8988T (cell line): Measurements from ENCODE around the gene MED7.
"Not testable (repeated sequence)": the region's sequence is repeated elsewhere in the genome, so short reads cannot be mapped to it uniquely, and the experiment has no call there.

Experiments
- DNase-seq: peaks from one replicate; pipeline ENCODE4 v3.0.0; 2011

MED7 gene, protein sequence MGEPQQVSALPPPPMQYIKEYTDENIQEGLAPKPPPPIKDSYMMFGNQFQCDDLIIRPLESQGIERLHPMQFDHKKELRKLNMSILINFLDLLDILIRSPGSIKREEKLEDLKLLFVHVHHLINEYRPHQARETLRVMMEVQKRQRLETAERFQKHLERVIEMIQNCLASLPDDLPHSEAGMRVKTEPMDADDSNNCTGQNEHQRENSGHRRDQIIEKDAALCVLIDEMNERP

DNA sequence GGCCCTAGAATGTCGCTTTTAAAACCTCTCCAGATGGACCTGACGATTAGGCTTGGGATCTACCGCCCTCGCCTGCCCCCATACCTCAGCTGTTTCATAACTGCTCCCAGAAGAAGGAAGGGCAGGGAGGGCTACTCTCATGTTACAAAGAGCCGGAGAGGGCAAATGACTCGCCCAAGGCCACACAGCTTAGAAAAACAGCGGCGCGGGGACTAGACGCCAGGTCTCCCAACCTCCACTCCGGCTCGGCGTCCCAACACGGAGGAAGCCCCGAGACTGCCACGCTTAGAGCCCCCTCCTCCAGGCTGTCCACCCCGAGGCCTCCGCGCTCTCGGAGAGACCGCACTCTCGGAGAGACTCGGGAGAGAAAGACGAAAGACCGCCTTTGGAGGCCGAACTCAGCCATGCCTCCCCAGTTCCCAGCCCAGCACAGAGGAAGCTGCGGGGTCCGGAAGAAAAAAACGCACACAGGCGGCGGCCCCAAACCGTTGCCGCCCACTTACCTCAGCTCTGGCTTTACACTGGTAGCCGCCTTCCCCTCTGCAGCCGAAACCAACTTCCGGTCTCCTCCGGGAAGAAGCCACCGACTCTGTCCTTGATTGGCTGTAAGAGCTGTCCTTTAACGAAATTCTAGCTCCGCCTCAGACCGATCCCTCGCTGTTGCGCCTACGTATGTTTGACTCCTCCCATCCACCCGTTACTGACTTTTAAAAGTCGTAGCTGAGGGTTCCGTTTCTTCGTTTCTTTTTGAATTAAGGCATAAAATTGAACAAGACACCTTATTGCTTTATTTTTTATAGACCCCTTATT, at the start of gene MED7:
MED7 (minus strand) TSS at position 549 of the 810 bp plus-strand sequence. CDS start 3,434 bp downstream, outside the sequence.
- DNase-seq, result peak; percentile 75

DNA sequence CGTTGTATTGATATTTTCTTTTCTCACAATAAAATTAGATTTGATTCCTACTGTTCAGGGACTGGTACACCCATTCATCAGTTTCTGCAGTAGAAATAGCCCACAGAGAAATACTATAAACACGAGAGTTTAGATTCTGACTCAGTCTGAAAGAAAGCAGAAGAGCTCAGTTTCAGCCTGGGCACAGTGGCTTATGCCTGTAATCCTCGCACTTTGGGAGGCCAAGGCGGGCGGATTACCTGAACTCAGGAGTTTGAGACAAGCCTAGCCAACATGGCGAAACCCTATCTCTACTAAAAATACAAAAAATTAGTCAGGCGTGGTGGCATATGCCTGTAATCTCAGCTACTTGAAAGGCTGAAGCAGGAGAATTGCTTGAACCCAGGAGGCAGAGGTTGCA, 46.6 kb upstream of the MED7 start:
- no peak for DNase-seq

DNA sequence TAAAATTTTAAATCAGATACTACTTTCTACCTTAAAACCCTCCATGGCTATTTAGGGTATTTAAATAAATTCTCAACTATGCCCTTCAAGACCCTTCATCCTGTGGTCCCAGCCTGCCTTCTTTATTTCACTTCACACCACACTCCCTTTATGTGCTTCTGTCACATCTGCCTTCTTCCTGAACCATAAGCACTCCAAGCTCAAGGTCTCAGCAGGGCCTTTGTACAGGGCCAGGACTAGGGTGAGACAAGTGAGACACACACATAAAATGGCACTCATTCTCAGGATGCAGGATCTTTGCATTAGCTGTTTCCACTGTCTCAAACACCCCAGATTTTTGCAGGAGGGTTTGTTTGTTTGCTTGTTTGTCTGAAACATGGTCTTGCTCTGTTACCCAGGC, 45.6 kb upstream of the MED7 start:
- no peak for DNase-seq

DNA sequence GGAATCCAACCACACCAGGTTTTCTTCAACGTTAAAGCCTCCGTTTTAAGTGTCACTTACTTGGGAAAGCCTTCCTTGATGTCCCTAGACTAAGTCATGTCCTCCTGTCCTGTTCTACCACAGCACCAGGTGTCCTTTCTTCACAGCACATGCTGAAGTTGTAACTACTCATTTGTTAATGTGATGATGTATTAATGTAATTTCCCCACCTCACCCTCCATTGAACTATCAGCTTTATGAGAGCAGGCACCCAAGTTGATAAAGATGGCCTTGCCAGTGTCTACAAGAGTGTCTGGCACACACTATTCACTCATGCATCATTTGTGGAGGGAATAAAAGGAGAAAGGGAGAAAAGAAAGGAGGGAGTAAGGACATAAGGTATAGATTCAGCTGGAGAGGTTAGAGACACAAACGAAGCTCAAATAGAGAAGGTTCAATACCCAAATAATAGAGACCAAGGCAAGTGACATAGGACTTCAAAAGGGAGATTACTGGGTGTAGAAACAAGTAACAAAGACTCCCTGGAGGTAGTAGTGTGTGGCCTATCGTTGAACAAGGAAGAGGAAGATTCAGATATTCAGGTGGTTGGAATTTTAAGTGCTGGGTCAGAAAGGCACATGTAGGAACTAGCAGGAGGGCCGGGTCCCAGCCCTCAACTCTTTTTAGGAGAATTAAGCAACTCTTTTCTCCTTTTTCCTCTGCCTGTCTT, 44.5 kb upstream of the MED7 start:
- DNase-seq, result no peak

DNA sequence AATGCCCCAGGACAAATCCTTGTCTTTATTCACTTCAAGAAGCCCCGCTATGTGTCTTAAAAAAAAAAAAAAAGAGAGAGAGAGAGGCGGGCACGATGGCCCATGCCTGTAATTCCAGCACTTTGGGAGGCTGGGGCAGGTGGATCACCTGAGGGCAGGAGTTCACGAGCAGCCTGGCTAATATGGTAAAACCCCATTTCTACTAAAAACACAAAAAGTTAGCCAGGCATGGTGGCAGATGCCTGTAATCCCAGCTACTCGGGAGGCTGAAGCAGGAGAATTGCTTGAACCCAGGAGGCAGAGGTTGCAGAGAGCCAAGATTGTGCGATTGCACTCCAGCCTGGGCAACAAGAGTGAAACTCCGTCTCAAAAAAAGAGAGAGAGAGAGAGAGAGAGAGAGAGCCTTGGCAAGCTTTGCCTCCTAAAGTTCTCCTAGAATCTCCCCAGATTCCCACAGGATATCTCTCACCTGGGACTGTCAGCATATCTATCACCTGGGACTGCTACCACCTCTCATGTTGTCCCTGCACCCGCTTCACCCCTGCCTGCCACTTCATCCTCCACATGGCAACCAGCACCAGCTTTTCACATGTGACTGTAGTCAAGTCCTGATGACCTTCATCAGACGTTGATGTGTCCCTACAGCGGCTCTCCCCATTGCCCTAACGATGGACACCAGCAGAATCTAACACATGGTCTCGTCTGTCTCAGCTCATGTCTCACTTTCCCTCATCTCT, 43.8 kb upstream of the MED7 start:
- DNase-seq, result no peak

DNA sequence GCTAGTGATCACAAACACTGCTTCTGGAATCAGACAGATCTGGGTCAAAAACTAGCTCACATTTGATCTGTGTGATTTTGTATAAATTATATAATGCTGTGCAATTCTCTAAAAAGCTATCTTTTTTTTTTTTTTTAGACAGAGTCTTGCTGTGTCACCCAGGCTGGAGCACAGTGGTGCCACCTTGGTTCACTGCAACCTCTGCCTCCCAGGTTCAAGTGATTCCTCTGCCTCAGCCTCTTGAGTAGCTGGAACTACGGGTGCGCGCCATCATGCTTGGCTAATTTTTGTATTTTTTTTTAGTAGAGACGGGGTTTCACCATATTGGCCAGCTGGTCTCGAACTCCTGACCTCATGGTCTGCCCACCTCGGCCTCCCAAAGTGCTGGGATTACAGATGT, 42.5 kb upstream of the MED7 start:
- not testable (repeated sequence) for DNase-seq

DNA sequence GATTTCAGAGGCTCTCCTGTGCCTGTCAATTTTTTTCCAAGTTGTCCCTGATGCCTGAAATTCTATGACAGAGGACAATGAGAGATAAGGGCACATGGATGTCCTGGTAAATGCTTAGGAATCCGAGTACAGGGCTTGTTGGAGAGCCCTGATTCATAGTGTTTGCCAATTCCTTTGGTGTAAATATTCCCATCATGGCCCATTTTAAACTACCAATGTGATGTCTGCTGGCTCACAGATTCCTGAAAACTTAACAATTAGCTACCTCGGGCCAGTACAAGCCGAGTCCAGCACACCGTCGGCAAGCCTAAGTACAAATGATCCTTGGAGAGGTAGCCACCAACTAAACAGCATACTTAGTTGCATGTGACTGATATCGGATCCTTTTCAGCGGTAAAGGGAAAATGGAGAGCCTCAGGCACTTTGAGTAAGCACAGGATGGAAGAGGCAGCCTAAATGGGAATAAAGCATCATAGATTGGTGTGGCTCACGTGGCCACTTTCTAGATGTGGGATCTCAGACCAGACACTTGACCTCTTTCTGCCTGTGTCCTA, 41.5 kb upstream of the MED7 start:
- DNase-seq, result no peak

DNA sequence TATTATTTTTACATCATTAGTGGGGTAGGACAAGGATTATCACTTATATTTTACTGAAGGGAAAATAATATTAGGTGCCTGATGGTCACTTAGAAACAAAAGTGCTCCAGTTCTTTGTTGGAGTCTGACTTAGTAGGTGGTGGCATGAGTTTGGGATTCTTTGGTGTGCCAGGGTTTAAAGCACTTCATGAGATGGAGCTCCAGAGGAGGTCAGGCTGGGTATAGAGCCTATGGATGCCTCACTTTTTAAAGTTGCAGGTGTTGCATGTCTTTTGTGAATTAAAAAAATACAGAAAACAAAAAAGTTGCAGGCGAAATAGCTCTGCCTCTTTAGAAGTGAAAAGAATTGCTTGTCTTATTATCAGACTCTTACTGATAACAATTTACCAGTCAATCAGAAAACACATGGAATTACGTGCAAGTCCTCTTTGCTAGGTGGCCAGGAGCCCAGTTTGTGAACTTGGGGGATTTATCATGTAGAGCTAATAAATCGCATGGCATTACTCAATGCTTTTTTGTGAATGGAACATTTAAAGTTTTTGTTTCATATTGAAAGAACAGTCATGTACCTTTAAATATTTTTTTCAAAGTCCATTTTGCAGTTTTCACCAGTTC, 39.6 kb upstream of the MED7 start:
- no peak for DNase-seq

DNA sequence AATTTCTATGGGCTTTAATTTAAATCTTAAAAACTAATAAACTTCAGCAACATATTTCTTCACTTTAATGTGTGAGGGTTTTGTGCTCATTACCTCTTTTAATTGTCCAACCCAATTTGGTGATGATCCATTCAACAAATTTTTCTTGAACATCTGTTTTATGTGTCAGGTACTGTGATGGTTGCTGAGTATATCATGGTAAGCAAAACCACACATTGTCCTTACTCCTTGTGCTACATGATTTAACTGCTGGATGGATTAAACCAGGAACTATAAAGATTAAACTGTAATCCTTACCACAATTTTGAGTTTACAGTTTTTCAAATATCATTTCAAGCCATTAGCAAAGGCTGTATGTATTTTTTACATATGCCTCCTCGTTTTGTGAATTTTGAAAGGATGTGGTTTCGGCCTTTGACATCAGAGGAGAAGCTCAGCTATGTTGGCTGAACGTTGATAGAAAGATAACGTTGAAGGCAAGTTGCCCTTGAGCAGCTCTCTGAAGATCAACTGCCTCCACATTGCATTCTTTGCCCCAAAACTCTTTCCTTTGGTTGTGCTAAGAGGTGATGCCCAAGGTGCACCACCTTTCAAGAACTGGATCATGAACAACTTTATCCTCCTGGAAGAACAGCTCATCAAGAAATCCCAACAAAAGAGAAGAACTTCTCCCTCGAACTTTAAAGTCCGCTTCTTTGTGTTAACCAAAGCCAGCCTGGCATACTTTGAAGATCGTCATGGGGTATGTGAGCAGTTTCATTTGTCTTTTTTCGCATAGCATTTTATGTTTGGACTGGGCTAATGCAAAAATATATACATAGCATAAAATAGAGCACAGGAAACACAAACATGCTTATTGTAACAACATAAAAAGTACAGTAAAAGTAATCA, 38.0 kb upstream of the MED7 start, which contains the start of gene ITK:
ITK (plus strand) TSS at position 467 of the 891 bp plus-strand sequence; CDS start at position 605, 138 bp downstream.
- DNase-seq, result no peak

DNA sequence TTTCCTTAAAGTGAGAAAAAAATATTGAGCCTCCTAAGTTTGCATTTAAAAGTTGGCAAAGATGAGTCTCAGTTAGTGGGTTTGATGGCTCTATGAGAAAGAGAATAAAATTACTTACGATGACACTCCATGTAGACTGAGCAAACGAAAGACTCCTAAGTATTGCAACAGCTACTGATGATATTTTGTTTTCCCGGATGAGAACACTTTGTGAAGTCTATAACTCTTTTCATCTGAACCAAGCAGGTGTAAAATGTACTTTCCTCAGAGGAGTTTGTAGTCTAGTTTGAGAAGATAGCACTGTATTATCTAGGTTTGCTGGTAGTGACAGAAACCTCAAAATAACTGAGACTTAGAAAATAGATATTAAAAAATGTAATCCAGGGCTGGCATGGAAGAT, 36.3 kb upstream of the MED7 start:
- no peak for DNase-seq

DNA sequence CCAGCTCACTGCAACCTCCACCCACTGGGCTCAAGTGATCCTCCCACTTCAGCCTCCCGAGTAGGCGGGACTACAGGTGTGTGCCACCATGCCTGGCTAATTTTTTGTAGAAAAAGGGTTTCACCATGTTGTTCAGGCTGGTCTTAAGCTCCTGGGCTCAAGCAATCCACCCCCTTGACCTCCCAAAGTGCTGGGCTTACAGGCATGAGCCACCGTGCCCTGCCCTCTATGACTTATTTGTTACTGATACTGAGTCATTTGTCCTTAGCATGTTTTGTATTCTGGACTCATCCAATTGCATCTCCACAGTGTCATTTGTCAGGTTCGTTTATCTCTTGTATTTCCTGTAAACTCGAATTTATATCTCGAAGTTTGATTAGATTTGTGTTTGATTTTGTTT, 35.3 kb upstream of the MED7 start:
- no peak for DNase-seq

DNA sequence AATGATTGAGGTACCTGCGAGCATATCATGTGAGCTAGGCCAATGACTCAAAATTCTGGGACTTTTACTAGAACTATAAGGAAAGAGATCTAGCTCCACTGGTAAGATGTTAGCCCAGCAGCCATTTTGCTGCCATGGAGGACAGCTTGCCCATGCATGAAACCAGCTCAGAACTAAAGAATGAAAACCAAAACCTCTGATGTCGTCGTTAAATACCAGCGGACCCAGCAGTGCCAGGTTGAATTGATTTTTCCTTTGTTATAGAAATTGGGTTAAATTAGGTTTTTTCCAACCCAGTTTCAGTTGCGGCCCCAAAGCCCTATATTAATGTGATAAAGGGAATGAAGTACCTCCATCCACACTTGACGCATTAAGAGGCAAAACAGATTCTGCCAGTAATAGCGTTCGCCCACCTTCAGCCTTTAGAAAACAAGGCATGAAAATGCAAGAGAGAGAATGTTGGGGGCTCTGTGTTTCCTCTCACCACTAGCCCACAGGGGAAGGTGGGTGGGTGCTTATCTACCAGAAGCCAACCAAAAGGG, 32.5 kb upstream of the MED7 start:
- DNase-seq, result no peak

DNA sequence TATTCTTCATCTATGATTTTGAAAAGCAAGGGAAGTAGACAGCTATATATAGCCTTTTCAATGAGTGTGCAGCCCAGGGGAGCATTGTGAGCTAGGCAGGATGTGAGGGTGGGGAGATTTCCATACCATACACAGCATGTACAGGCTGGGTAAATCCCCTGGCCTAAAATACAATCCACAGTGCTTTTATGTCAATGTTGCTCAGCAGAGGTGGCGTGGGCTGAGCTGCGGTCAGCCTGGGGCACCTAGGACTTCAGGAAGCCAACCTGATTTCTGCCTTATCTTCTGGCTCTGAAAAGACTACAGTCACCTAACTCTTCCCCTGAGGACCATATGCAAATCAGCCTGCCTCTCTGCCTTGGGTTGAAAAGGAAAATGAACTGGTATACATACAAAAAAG, 29.7 kb upstream of the MED7 start:
- no peak for DNase-seq

DNA sequence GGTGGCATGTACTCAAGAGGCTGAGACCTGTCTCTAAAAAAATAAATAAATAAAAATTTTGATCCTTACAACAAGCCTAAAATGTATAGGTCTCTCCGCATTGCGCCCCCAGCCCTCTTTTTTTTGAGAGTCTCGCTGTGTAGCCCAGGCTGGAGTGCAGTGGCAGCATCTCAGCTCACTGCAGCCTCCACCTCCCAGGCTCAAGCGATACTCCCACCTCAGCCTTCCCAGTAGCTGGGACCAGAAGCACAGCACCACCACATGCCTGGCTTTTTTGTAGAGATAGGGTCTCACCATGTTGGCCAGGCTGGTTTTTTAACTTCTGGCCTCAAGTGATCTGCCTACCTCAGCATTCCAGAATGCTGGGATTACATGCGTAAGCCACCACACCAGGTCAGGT, 25.6 kb upstream of the MED7 start:
- no peak for DNase-seq

DNA sequence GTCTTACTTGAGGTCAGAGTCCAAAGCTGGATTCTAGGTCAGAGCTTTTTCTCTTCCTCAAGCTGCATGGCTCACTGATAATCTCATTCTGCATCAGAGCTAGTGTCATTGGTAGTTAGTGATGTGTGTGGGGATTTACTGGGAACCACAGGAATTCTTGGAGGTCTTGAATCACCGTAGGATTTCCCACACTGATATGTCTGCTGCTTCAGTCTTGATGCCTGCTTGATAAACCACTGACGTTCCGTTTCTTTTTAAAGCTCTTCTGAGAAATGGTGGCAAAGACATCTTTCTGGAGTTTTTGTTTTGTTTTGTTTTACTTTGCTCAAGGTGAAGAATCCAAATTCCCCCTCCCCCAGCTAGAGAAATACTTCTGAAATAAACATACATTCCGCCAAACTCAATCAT, 24.6 kb upstream of the MED7 start:
- no peak for DNase-seq

DNA sequence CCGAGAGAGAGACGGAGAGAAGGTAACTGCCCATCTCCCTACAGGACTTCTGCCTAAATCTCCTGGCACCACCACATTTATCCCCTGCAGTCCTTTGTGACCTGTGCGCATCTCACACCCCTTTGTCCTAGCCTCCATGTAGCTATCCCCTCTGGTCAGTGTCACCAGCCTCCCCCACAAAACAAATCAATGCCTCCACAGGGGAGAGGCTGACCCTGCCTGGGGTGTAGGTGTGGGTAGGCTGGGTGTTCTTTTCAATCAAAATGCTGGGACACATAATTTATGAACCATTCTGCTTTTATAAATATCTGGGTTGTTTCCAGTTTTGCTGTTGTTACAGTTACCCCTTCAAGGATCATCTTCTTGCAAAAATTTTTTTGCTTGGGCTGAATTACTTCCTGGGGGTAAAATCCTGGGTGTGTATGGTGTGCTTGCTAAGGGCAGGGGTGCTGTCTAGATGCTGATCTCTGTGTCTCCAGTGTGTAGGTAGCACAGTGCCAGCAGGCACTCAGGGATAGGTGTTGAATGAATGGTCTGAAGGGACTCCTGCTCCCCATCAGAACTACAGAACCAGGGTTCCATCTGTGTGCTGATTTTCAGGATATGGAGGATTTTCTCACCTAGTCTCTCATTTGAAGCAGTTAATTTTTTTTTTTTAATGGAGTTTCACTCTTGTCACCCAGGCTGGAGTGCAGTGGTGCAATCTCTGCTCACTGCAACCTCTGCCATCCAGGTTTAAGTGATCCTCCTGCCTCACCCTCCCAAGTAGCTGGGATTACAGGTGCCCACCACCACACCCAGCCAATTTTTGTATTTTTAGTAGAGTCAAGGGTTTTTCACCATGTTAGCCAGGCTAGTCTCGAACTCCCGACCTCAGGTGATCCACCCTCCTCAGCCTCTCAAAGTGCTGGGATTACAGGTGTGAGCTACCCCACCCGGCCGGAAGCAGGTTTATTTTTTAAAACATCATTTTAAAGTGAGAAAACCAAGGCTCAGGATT, 23.8 kb upstream of the MED7 start, which contains the start of gene GARIN3:
GARIN3 (minus strand) TSS at position 51 of the 1,000 bp plus-strand sequence. CDS start 96 bp downstream, outside the sequence.
- no peak for DNase-seq

DNA sequence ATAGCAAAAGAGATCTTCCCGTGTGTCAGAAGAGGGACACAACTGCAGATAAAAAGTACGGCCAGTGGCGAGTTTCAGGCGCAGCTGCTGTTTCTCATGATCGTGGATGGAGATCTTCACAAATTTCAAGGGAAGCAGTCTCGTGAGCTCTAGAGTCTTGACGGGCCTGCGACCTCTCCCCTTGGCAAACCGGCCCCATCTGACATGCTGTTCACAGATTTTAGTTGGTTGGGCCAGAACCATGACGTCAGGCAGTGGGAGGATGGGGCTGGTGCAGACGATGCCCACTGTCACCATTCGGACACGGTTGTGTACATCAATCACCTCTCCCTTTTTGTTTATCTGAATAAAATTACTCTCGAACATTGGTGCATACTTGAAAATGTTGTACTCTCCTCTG, 23.0 kb upstream of the MED7 start:
- no peak for DNase-seq

DNA sequence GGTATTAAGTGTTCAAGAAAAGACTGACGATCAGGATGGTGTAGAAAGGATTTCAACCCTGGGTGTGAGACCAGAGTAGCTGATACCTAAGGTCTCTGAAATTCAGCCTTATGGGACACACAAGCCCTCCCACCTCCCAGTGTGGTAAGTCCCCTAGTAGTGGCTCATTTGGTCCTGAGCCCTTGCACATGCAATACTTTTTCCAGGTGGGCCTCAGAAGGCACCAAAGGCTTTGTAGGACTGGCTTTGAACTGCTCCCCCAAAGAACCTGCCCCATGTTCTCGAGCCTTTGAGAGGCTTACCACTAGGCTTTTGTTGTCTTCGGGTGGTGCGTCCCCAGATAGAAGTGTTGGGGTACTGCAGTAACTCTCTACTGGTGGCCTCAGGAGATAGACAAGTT, 22.6 kb upstream of the MED7 start:
- no peak for DNase-seq

DNA sequence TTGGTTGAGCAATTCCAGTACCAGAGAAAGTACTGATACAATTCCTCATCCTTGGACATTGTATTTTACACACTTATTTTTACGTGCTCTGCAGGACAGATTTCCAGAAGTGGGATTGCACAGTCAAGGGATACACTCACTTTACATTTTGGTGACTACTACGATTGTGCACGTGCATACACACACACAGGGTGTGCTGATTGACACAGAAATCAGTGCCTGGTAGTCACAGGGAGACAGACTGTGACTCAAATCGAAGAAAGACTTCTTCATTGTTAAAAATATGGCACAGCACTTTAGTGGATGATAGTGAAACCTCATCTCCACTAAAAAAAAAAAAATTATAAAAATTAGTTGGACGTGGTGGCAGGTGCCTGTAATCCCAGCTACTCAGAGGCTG, 21.9 kb upstream of the MED7 start:
- no peak for DNase-seq
